HG03460 (cell line): ENCODE results near the gene PHLDB2.

Experiments
- ATAC-seq: cut with Tn5 transposase; IDR thresholded peaks from one replicate; pipeline ENCODE4 v1.9.1; 2021; ENCODE audit not compliant: unreplicated experiment

Gene PHLDB2

GRCh38 chr3:111923095-111923771 lies 64.2 kb downstream of the PHLDB2 start:
- ATAC-seq, result no peak

- ATAC-seq, result no peak
Observed at GRCh38 chr3:111923806-111924205, 64.7 kb downstream of the PHLDB2 start.

- ATAC-seq, result no peak
Observed at GRCh38 chr3:111924283-111924682, 65.2 kb downstream of the PHLDB2 start.

- ATAC-seq, result no peak
Observed at GRCh38 chr3:111926266-111926676, 67.2 kb downstream of the PHLDB2 start.

- ATAC-seq, result no peak
Observed at GRCh38 chr3:111928613-111929012, 69.5 kb downstream of the PHLDB2 start.

- no peak for ATAC-seq
Observed at GRCh38 chr3:111929484-111929883, 70.4 kb downstream of the PHLDB2 start.

GRCh38 chr3:111932946-111933345 lies 73.9 kb downstream of the PHLDB2 start:
- ATAC-seq, result no peak

GRCh38 chr3:111936191-111936841 lies 77.3 kb downstream of the PHLDB2 start:
- ATAC-seq, result no peak

GRCh38 chr3:111936967-111937366 lies 77.9 kb downstream of the PHLDB2 start:
- no peak for ATAC-seq

- no peak for ATAC-seq
Observed at GRCh38 chr3:111937871-111938270, 78.8 kb downstream of the PHLDB2 start.

GRCh38 chr3:111939873-111940272 lies 80.8 kb downstream of the PHLDB2 start:
- ATAC-seq, result no peak

- no peak for ATAC-seq
Observed at GRCh38 chr3:111943533-111943932, 84.5 kb downstream of the PHLDB2 start.

GRCh38 chr3:111944372-111944771 lies 85.3 kb downstream of the PHLDB2 start:
- ATAC-seq, result no peak

GRCh38 chr3:111947231-111947630 lies 88.2 kb downstream of the PHLDB2 start:
- ATAC-seq, result no peak

- no peak for ATAC-seq
Observed at GRCh38 chr3:111948786-111949185, 89.7 kb downstream of the PHLDB2 start.

- no peak for ATAC-seq
Observed at GRCh38 chr3:111949712-111950111, 90.6 kb downstream of the PHLDB2 start.

- no peak for ATAC-seq
Observed at GRCh38 chr3:111951032-111951431, 92.0 kb downstream of the PHLDB2 start.

GRCh38 chr3:111952086-111952485 lies 93.0 kb downstream of the PHLDB2 start:
- ATAC-seq, result no peak

- no peak for ATAC-seq
Observed at GRCh38 chr3:111952866-111953450, 93.9 kb downstream of the PHLDB2 start.

- ATAC-seq, result no peak
Observed at GRCh38 chr3:111954228-111954990, 95.3 kb downstream of the PHLDB2 start.

GRCh38 chr3:111955876-111956275 lies 96.8 kb downstream of the PHLDB2 start:
- ATAC-seq, result no peak

GRCh38 chr3:111956449-111956848 lies 97.4 kb downstream of the PHLDB2 start:
- ATAC-seq, result no peak
